HG03175 (cell line): ENCODE data around the gene PGPEP1.
"Not testable (repeated sequence)": the region's sequence is repeated elsewhere in the genome, so short reads cannot be mapped to it uniquely, and the experiment has no call there.

Experiments used
- ATAC-seq: cut with Tn5 transposase; IDR thresholded peaks from one replicate; pipeline ENCODE4 v1.9.1; 2021; ENCODE audit warnings: mild to moderate bottlenecking, moderate library complexity; ENCODE audit not compliant: unreplicated experiment

Gene PGPEP1

GRCh38 chr19:18389726-18390064, 49.3 kb downstream of the PGPEP1 start:
- ATAC-seq, result no peak

GRCh38 chr19:18390065-18390907, 49.9 kb downstream of the PGPEP1 start:
- ATAC-seq, result no peak

- ATAC-seq, result no peak
Observed at GRCh38 chr19:18391509-18392075, 51.2 kb downstream of the PGPEP1 start.

GRCh38 chr19:18392417-18392816, 52.0 kb downstream of the PGPEP1 start:
- ATAC-seq, result no peak

GRCh38 chr19:18392926-18393325, 52.5 kb downstream of the PGPEP1 start:
- no peak for ATAC-seq

- no peak for ATAC-seq
Observed at GRCh38 chr19:18393836-18394235, 53.4 kb downstream of the PGPEP1 start.

- ATAC-seq, result peak; percentile 28
Observed at GRCh38 chr19:18396471-18397241, 56.3 kb downstream of the PGPEP1 start.

GRCh38 chr19:18397242-18398202, 57.1 kb downstream of the PGPEP1 start, which contains the start of gene LRRC25:
LRRC25 (minus strand) TSS chr19:18397622; CDS start chr19:18396963, 659 bp downstream.
- peak; percentile 60 for ATAC-seq

- ATAC-seq, result no peak
Observed at GRCh38 chr19:18399008-18399407, 58.6 kb downstream of the PGPEP1 start.

GRCh38 chr19:18401580-18402112, 61.2 kb downstream of the PGPEP1 start:
- ATAC-seq, result no peak

GRCh38 chr19:18402455-18403248, 62.3 kb downstream of the PGPEP1 start:
- not testable (repeated sequence) for ATAC-seq

GRCh38 chr19:18405754-18406153, 65.4 kb downstream of the PGPEP1 start:
- not testable (repeated sequence) for ATAC-seq

- no peak for ATAC-seq
Observed at GRCh38 chr19:18406749-18407148, 66.4 kb downstream of the PGPEP1 start.

- ATAC-seq, result no peak
Observed at GRCh38 chr19:18408053-18408476, 67.7 kb downstream of the PGPEP1 start.

- no peak for ATAC-seq
Observed at GRCh38 chr19:18412610-18413239, 72.3 kb downstream of the PGPEP1 start.

GRCh38 chr19:18414504-18415177, 74.2 kb downstream of the PGPEP1 start:
- no peak for ATAC-seq

GRCh38 chr19:18415178-18415867, 74.9 kb downstream of the PGPEP1 start:
- ATAC-seq, result no peak

- no peak for ATAC-seq
Observed at GRCh38 chr19:18416778-18417249, 76.4 kb downstream of the PGPEP1 start.
